Measurements from ENCODE around the gene SUN5.

The SUN5 gene

GRCh38 chr20:33032555-33032954 lies 28.3 kb upstream of the SUN5 start:
- no peak for TF ChIP-seq NFIC (IDR thresholded peaks at IDR 0.05)
- TF ChIP-seq TEAD4 (IDR thresholded peaks at IDR 0.05) = no peak
- no peak for TF ChIP-seq EP300 (IDR thresholded peaks at IDR 0.05; ENCODE audit: borderline replicate concordance)
- no peak for TF ChIP-seq REST (IDR thresholded peaks at IDR 0.05; ENCODE audit: low read depth)
- no peak for TF ChIP-seq MAX (IDR thresholded peaks at IDR 0.05)
- TF ChIP-seq FOXM1 (IDR thresholded peaks at IDR 0.05; ENCODE audit: borderline replicate concordance, low read depth) = no peak
- no peak for TF ChIP-seq TCF12 (IDR thresholded peaks at IDR 0.05; ENCODE audit: low read depth)
- no peak for TF ChIP-seq YY1 (IDR thresholded peaks at IDR 0.05; ENCODE audit: low read depth)
- no peak for TF ChIP-seq ZBTB7A (IDR thresholded peaks at IDR 0.05; ENCODE audit: low read depth)
- no peak for TF ChIP-seq RAD21 (IDR thresholded peaks at IDR 0.05; ENCODE audit: low read depth)
- no peak for TF ChIP-seq TAF1 (IDR thresholded peaks at IDR 0.05; ENCODE audit: low read depth)
- no peak for TF ChIP-seq CEBPB (IDR thresholded peaks at IDR 0.05)
- no peak for TF ChIP-seq USF1 (IDR thresholded peaks at IDR 0.05)
- TF ChIP-seq EGR1 (IDR thresholded peaks at IDR 0.05) = no peak
- TF ChIP-seq CREB1 (IDR thresholded peaks at IDR 0.05; ENCODE audit: low read depth) = no peak

GRCh38 chr20:33031531-33031930 lies 27.3 kb upstream of the SUN5 start, which contains the start of gene BPIFB6:
Gene BPIFB6, plus strand, starts transcription at chr20:33031648. Its CDS starts 0 bp downstream, at chr20:33031648.
- no peak for TF ChIP-seq USF1 (IDR thresholded peaks at IDR 0.05)

- TF ChIP-seq CREB1 (IDR thresholded peaks at IDR 0.05; ENCODE audit: low read depth) (no peak), NFIC (IDR thresholded peaks at IDR 0.05) (no peak)
Measured at GRCh38 chr20:33030569-33030968, 26.3 kb upstream of the SUN5 start.

GRCh38 chr20:33030076-33030475 lies 25.8 kb upstream of the SUN5 start:
- TF ChIP-seq RAD21 (IDR thresholded peaks at IDR 0.05; ENCODE audit: low read depth) = no peak
- no peak for TF ChIP-seq CEBPB (IDR thresholded peaks at IDR 0.05)
- no peak for TF ChIP-seq USF1 (IDR thresholded peaks at IDR 0.05)
- no peak for TF ChIP-seq TEAD4 (IDR thresholded peaks at IDR 0.05)
- no peak for TF ChIP-seq CREB1 (IDR thresholded peaks at IDR 0.05; ENCODE audit: low read depth)
- no peak for TF ChIP-seq YY1 (IDR thresholded peaks at IDR 0.05; ENCODE audit: low read depth)
- no peak for TF ChIP-seq TCF12 (IDR thresholded peaks at IDR 0.05; ENCODE audit: low read depth)

- TF ChIP-seq FOXM1 (IDR thresholded peaks at IDR 0.05; ENCODE audit: borderline replicate concordance, low read depth) = no peak
- no peak for TF ChIP-seq ZBTB7A (IDR thresholded peaks at IDR 0.05; ENCODE audit: low read depth)
- 0 out of 2 replicates have a peak, but pooled peaks have one; percentile 8 for TF ChIP-seq USF1 (IDR thresholded peaks at IDR 0.05)
- TF ChIP-seq NFIC (IDR thresholded peaks at IDR 0.05) = no peak
- TF ChIP-seq YY1 (IDR thresholded peaks at IDR 0.05; ENCODE audit: low read depth) = no peak
- no peak for TF ChIP-seq EGR1 (IDR thresholded peaks at IDR 0.05)
- TF ChIP-seq RAD21 (IDR thresholded peaks at IDR 0.05; ENCODE audit: low read depth) = no peak
Measured at GRCh38 chr20:33028875-33029274, 24.6 kb upstream of the SUN5 start.

GRCh38 chr20:33027769-33028751 lies 23.8 kb upstream of the SUN5 start:
- TF ChIP-seq CREB1 (IDR thresholded peaks at IDR 0.05; ENCODE audit: low read depth) = no peak
- no peak for TF ChIP-seq ZBTB7A (IDR thresholded peaks at IDR 0.05; ENCODE audit: low read depth)
- no peak for TF ChIP-seq EGR1 (IDR thresholded peaks at IDR 0.05)
- TF ChIP-seq YY1 (IDR thresholded peaks at IDR 0.05; ENCODE audit: low read depth) = no peak
- TF ChIP-seq RAD21 (IDR thresholded peaks at IDR 0.05; ENCODE audit: low read depth) = no peak
- TF ChIP-seq TEAD4 (IDR thresholded peaks at IDR 0.05) = no peak
- no peak for TF ChIP-seq EP300 (IDR thresholded peaks at IDR 0.05; ENCODE audit: borderline replicate concordance)
- TF ChIP-seq REST (IDR thresholded peaks at IDR 0.05; ENCODE audit: low read depth) = no peak
- no peak for TF ChIP-seq CEBPB (IDR thresholded peaks at IDR 0.05)
- TF ChIP-seq NFIC (IDR thresholded peaks at IDR 0.05) = no peak

Measured in Ishikawa (cell line).